AG09319 (cell line): ENCODE measurements around the gene YBX2.
"Not testable (repeated sequence)": the region's sequence is repeated elsewhere in the genome, so short reads cannot be mapped to it uniquely, and the experiment has no call there.

Experiments used
- DNase-seq: peaks from one replicate; pipeline ENCODE4 v3.0.0-alpha.2; 2010; ENCODE audit warnings: low read depth; ENCODE audit errors: extremely low read depth
- CTCF ChIP-seq: IDR thresholded peaks from 2 replicates; pipeline ENCODE4 v1.5.1; 2011; ENCODE audit warnings: low read depth, mild to moderate bottlenecking, inconsistent platforms, low read length, moderate library complexity

The YBX2 gene

GRCh38 chr17:7250695-7251627 lies 43.5 kb downstream of the YBX2 start:
- TF ChIP-seq CTCF, result no peak
- no peak for DNase-seq

GRCh38 chr17:7249830-7250229 lies 44.6 kb downstream of the YBX2 start:
- DNase-seq, result no peak
- no peak for TF ChIP-seq CTCF

GRCh38 chr17:7249214-7249613 lies 45.2 kb downstream of the YBX2 start:
- DNase-seq, result no peak
- no peak for TF ChIP-seq CTCF

GRCh38 chr17:7248796-7249195 lies 45.6 kb downstream of the YBX2 start:
- TF ChIP-seq CTCF, result no peak
- no peak for DNase-seq

DNA sequence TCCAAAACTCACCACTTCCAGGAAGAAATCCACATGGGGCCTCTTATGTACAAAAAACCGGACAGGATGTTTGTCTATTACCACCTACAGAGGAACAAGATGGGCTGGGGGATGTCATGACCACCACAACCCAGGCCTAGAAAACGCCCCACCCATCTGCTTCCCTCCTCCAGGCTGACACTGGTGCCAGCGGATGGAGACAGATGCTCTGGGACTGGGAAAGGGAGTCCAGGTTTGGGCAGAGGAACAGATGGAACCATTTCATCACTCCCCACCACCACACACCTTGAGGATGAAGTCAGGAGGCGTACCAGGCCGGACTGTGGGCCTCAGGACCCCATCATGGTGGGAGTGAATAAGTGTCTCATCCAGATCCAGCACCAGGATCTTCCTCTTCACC lies 47.7 kb downstream of the YBX2 start:
- DNase-seq, result no peak
- no peak for TF ChIP-seq CTCF

GRCh38 chr17:7243838-7244237 lies 50.6 kb downstream of the YBX2 start:
- not testable (repeated sequence) for DNase-seq

DNA sequence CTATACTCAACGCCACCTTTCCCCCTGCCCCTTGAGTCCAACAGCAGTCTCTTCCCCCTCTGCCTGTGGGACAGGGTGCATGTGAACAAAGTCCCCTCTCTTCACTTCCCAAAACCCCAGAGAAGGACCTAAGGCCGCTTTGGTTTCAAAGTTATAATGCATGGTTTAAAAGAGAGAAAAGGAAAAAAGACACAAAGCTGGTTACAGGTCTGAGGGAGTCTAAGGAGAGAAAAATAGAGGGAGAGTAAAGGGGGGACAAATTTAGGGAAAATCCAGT lies 51.0 kb downstream of the YBX2 start:
- DNase-seq, result no peak
- no peak for TF ChIP-seq CTCF
